Progenitor cell of endocrine pancreas (in vitro differentiated cells): ENCODE results near the gene OR13C9. TPM values are rescaled to one million over a fixed set of nuclear protein-coding genes. Genes with fewer than 3 reads are reported as not detected.

ENCODE experiments used
- DNase-seq: peaks from one replicate; pipeline ENCODE4 v3.0.0; 2021; ENCODE audit warnings: low spot score; ENCODE audit not compliant: unreplicated experiment
- H3K27ac Mint-ChIP-seq: 2 replicates; pipeline ENCODE4 v1.8.0; 2021; ENCODE audit warnings: mild to moderate bottlenecking, moderate library complexity, mixed read lengths
- H3K27me3 Mint-ChIP-seq: 2 replicates; pipeline ENCODE4 v1.8.0; 2021; ENCODE audit warnings: mixed read lengths
- H3K36me3 Mint-ChIP-seq: 2 replicates; pipeline ENCODE4 v1.8.0; 2022; ENCODE audit warnings: mixed read lengths; ENCODE audit not compliant: insufficient read depth
- H3K4me1 Mint-ChIP-seq: 2 replicates; pipeline ENCODE4 v1.8.0; 2021; ENCODE audit warnings: low read depth, mixed read lengths
- H3K4me3 Mint-ChIP-seq: 2 replicates; pipeline ENCODE4 v1.8.0; 2021; ENCODE audit warnings: low read depth, mild to moderate bottlenecking, moderate library complexity, mixed read lengths
- H3K9me3 Mint-ChIP-seq: 2 replicates; pipeline ENCODE4 v1.8.0; 2021; ENCODE audit warnings: low read depth, mixed read lengths
- CTCF ChIP-seq: fragments of 200-600 bp; sonication (generic); IDR thresholded peaks from one replicate; pipeline ENCODE4 v1.5.0; 2021; ENCODE audit warnings: antibody characterized with exemption, mild to moderate bottlenecking; ENCODE audit not compliant: unreplicated experiment
- total RNA-seq: library from RNA; stranded (reverse); gene quantifications from 2 replicates; pipeline ENCODE4 v1.2.1, GENCODE V29; 2021

Gene OR13C9
- total RNA-seq, 1 donor from 2014 or later, result 0.48 TPM

- Mint-ChIP-seq H3K4me1 (no peaks in the 10 kb centered on the region), H3K27me3 (no peaks in the 10 kb centered on the region), H3K4me3 (no peak overlapping the region), H3K27ac (no peak overlapping the region), H3K9me3 (peaks cover 27% of the 10 kb centered on the region), H3K36me3 (no peaks in the 10 kb centered on the region)
- DNase-seq, result no peak
- TF ChIP-seq CTCF, result no peak
Observed at GRCh38 chr9:104572612-104573011, 45.4 kb downstream of the OR13C9 start.

DNA sequence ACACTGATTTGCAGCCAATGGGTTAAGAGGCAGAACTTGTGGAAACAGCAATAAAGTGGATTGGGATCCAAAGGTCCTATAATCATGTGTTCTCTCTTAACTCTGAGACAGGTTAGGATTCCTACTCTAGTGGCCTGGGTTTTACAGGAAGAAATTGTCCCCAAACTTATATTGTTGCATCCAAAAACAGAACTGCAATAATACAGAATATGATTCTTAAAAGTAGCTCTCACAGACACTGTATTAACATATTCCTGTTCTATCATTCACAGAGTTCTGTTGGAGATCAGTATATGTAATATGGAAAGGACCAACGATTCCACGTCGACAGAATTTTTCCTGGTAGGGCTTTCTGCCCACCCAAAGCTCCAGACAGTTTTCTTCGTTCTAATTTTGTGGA, 49.1 kb downstream of the OR13C9 start, which contains the start of gene OR13C8:
Gene OR13C8 (plus strand): TSS at position 301 of the 400 bp plus-strand sequence. CDS start 0 bp downstream, at position 301.
- H3K36me3 Mint-ChIP-seq, result no peaks in the 10 kb centered on the region
- TF ChIP-seq CTCF, result no peak
- DNase-seq, result no peak
- H3K4me1 Mint-ChIP-seq, result no peaks in the 10 kb centered on the region
- no peaks in the 10 kb centered on the region for H3K27me3 Mint-ChIP-seq
- peaks cover 24% of the 10 kb centered on the region for H3K9me3 Mint-ChIP-seq
- H3K27ac Mint-ChIP-seq, result no peak within 1 kb of the TSS
- no peak within 1 kb of the TSS for H3K4me3 Mint-ChIP-seq

Other genes with a start within 250 kb of the OR13C9 start
- gene OR13F1, start 113.9 kb downstream of the OR13C9 start, total RNA-seq, result not detected in 2 replicates
- not detected in 2 replicates for gene OR13C4, start 91.0 kb downstream of the OR13C9 start, total RNA-seq
- not detected in 2 replicates for gene OR13C3, start 81.3 kb downstream of the OR13C9 start, total RNA-seq
- gene OR13C8, start 49.0 kb downstream of the OR13C9 start, total RNA-seq, result not detected in 2 replicates
- gene OR13C5, start 18.8 kb downstream of the OR13C9 start, total RNA-seq, result 0.47 TPM in 1 of 2 replicates, not detected in the other
- gene OR13C2, start 12.6 kb downstream of the OR13C9 start, total RNA-seq, result 0.36 and 0.47 TPM in 2 replicates
- gene OR13D1, start 76.3 kb upstream of the OR13C9 start, total RNA-seq, result not detected in 2 replicates
- 25.1 and 26.4 TPM in 2 replicates for gene NIPSNAP3A, start 129.5 kb upstream of the OR13C9 start, total RNA-seq
- 5.5 and 7.8 TPM in 2 replicates for gene NIPSNAP3B, start 145.9 kb upstream of the OR13C9 start, total RNA-seq